Measurements from ENCODE around the gene PRDM8. TPM values are rescaled to one million over a fixed set of nuclear protein-coding genes. Genes with fewer than 3 reads are reported as not detected.

Gene PRDM8
- total RNA-seq, 1 experiment from 2014 or later: not detected

- TF ChIP-seq, protein P1, sequence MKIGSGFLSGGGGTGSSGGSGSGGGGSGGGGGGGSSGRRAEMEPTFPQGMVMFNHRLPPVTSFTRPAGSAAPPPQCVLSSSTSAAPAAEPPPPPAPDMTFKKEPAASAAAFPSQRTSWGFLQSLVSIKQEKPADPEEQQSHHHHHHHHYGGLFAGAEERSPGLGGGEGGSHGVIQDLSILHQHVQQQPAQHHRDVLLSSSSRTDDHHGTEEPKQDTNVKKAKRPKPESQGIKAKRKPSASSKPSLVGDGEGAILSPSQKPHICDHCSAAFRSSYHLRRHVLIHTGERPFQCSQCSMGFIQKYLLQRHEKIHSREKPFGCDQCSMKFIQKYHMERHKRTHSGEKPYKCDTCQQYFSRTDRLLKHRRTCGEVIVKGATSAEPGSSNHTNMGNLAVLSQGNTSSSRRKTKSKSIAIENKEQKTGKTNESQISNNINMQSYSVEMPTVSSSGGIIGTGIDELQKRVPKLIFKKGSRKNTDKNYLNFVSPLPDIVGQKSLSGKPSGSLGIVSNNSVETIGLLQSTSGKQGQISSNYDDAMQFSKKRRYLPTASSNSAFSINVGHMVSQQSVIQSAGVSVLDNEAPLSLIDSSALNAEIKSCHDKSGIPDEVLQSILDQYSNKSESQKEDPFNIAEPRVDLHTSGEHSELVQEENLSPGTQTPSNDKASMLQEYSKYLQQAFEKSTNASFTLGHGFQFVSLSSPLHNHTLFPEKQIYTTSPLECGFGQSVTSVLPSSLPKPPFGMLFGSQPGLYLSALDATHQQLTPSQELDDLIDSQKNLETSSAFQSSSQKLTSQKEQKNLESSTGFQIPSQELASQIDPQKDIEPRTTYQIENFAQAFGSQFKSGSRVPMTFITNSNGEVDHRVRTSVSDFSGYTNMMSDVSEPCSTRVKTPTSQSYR (CRISPR knock-in tag; IDR thresholded peaks at IDR 0.05): no peak
- TF ChIP-seq ZNF671 (CRISPR knock-in tag; IDR thresholded peaks at IDR 0.05) (no peak), ARID4B (CRISPR knock-in tag; IDR thresholded peaks at IDR 0.05; ENCODE audit: borderline replicate concordance) (no peak)
Measured at GRCh38 chr4:80189956-80190677, 7.2 kb upstream of the PRDM8 start (continued).

DNA sequence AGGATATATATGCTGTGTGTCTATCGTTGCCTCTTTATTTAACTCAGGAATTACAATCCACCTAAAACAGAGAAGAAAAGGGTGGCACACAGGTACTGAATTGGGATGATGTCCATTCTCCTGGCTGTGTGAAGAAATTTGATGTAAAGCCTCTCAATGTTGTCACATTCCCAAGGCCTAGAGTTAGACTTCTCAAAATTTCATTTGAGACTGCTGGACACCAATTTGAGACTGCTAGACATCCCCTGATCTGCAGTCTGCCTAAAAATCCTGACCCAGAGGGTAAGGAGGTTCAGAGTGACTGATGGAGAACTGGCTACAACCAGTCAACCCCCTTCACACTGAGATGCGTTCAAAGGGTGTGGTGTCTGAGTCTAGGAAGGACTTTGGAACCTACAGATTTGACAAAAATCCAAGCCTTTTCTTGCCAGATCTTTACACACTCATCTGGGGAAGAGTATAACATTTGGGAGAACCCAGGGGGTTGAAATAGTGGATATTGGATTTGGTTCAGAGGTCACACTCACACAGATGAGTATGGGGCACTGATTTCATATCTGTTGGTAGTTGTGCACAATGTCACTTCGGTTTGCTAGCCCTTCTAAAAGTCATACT, 4.9 kb upstream of the PRDM8 start:
- Mint-ChIP-seq H3K27me3 (ENCODE audit: low read depth) (peaks cover 100% of the 10 kb centered on the region), H3K9me3 (no peaks in the 10 kb centered on the region), H3K4me1 (peaks cover 35% of the 10 kb centered on the region), H3K27ac (no peak overlapping the region), H3K36me3 (peaks cover 4% of the 10 kb centered on the region; the same call in 1 of the 2 replicates), H3K4me3 (no peak overlapping the region)
- DNase-seq (ENCODE audit: low spot score): no peak
- POLR2A ChIA-PET: no interaction called here
- CTCF ChIA-PET: no interaction called here
- ATAC-seq: no peak
- TF ChIP-seq PREB (CRISPR knock-in tag; IDR thresholded peaks at IDR 0.05; ENCODE audit: borderline replicate concordance) (no peak), CDX4 (CRISPR knock-in tag; IDR thresholded peaks at IDR 0.05; ENCODE audit: borderline replicate concordance) (no peak), NR3C1 (CRISPR knock-in tag; conservative IDR thresholded peaks at IDR 0.05; ENCODE audit: low read depth) (no peak), ZNF396 (CRISPR knock-in tag; IDR thresholded peaks at IDR 0.05; ENCODE audit: borderline replicate concordance) (no peak), FOXK1 (CRISPR knock-in tag; IDR thresholded peaks at IDR 0.05) (no peak), ZNF416 (CRISPR knock-in tag; IDR thresholded peaks at IDR 0.05) (no peak), JUN (CRISPR knock-in tag; IDR thresholded peaks at IDR 0.05) (no peak), GABPB1 (CRISPR knock-in tag; IDR thresholded peaks at IDR 0.05) (no peak)
- TF ChIP-seq, protein P2, sequence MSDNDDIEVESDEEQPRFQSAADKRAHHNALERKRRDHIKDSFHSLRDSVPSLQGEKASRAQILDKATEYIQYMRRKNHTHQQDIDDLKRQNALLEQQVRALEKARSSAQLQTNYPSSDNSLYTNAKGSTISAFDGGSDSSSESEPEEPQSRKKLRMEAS (CRISPR knock-in tag; IDR thresholded peaks at IDR 0.05): no peak
- TF ChIP-seq, protein P3, sequence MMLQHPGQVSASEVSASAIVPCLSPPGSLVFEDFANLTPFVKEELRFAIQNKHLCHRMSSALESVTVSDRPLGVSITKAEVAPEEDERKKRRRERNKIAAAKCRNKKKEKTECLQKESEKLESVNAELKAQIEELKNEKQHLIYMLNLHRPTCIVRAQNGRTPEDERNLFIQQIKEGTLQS (CRISPR knock-in tag; conservative IDR thresholded peaks at IDR 0.05): no peak
- TF ChIP-seq, protein P4, sequence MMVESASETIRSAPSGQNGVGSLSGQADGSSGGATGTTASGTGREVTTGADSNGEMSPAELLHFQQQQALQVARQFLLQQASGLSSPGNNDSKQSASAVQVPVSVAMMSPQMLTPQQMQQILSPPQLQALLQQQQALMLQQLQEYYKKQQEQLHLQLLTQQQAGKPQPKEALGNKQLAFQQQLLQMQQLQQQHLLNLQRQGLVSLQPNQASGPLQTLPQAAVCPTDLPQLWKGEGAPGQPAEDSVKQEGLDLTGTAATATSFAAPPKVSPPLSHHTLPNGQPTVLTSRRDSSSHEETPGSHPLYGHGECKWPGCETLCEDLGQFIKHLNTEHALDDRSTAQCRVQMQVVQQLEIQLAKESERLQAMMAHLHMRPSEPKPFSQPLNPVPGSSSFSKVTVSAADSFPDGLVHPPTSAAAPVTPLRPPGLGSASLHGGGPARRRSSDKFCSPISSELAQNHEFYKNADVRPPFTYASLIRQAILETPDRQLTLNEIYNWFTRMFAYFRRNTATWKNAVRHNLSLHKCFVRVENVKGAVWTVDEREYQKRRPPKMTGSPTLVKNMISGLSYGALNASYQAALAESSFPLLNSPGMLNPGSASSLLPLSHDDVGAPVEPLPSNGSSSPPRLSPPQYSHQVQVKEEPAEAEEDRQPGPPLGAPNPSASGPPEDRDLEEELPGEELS (CRISPR knock-in tag; IDR thresholded peaks at IDR 0.05): no peak
- TF ChIP-seq, protein P5, sequence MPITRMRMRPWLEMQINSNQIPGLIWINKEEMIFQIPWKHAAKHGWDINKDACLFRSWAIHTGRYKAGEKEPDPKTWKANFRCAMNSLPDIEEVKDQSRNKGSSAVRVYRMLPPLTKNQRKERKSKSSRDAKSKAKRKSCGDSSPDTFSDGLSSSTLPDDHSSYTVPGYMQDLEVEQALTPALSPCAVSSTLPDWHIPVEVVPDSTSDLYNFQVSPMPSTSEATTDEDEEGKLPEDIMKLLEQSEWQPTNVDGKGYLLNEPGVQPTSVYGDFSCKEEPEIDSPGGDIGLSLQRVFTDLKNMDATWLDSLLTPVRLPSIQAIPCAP (CRISPR knock-in tag; IDR thresholded peaks at IDR 0.05): no peak
- TF ChIP-seq, protein P6, sequence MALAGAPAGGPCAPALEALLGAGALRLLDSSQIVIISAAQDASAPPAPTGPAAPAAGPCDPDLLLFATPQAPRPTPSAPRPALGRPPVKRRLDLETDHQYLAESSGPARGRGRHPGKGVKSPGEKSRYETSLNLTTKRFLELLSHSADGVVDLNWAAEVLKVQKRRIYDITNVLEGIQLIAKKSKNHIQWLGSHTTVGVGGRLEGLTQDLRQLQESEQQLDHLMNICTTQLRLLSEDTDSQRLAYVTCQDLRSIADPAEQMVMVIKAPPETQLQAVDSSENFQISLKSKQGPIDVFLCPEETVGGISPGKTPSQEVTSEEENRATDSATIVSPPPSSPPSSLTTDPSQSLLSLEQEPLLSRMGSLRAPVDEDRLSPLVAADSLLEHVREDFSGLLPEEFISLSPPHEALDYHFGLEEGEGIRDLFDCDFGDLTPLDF (CRISPR knock-in tag; IDR thresholded peaks at IDR 0.05): no peak
